Measurements from ENCODE around the gene TCFL5.

DNA sequence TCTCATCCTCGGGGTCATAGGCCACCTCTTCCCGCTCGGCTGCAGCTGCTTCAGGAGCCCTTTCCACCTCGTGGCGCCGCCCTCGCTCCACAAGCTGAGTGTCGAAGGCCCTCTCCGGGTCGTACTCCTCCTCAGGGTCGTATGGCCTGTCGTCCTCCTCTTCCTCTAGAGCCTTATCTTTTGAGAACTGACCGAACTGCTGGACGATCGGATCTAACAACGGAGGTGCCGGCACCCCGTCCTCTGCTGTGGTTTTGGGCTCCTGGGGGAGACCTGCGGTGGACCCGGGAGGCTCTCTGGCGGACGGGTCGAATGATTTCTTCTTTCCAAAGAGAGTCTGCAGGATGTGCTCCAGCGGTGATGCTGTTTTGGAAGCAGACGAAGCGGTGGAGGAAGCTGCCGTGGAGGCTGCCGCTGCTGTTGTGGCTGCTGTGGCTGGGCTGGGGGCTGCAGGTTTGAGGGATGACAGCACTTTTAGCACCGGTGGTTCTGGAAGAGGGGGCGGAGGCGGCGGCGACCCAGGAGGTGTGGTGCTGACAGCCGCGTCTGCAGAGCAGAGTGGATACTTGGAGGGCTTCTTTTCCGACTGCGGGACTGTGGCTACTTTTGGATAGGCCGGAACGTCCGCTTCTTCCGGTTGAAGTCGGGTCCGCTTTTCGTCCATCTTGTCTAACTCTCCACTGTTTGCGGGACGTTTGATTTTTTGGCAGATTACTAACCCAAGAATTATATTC, 20.2 kb upstream of the TCFL5 start:
- TF ChIP-seq CTCF (IDR thresholded peaks at IDR 0.05; ENCODE audit: insufficient read depth, low read length, poor library complexity, severe bottlenecking) (no peak), EZH2phosphoT487 (conservative IDR thresholded peaks at IDR 0.05; ENCODE audit: low read length) (no peak)

Measured in SU-DHL-6 (cell line).